B cell (primary cell): ENCODE results near the gene GFI1B. TPM values are rescaled to one million over a fixed set of nuclear protein-coding genes. Genes with fewer than 3 reads are reported as not detected.

ENCODE experiments used
- ATAC-seq: fragments of 200-7000 bp; cut with Tn5 transposase; one replicate; pipeline ENCODE4 v1.10.0; 2021; ENCODE audit warnings: low read depth, mild to moderate bottlenecking, moderate number of reproducible peaks, moderate library complexity
- CTCF ChIA-PET: fragments of 350-600 bp; sonication (Branson Sonifier 250); formaldehyde crosslinking; loops from one replicate; lab custom pipeline; 2021; ENCODE audit warnings: antibody characterized with exemption, inconsistent platforms; lab: Charles Lee
- POLR2A ChIA-PET: fragments of 350-600 bp; sonication (Branson Sonifier 250); formaldehyde crosslinking; loops from one replicate; lab custom pipeline; 2021; ENCODE audit warnings: antibody characterized with exemption; lab: Charles Lee
- DNase-seq: peaks from one replicate; pipeline ENCODE4 v3.0.0; 2013
- H2AFZ ChIP-seq: 2 replicates; pipeline ENCODE4 v1.6.1; 2012; ENCODE audit warnings: mild to moderate bottlenecking, low read depth, low read length; ENCODE audit not compliant: insufficient read depth, poor library complexity, severe bottlenecking
- H3K27ac ChIP-seq, 2 donors: 1 replicate in 1 of 2; 2 replicates in 1 of 2; pipeline ENCODE4 v1.5.1; 2012 to 2013; ENCODE audit warnings: low read length in 2 of 2, mild to moderate bottlenecking in 2 of 2, moderate library complexity in 1 of 2
- H3K27me3 ChIP-seq, 4 experiments: fragments of 200-600 bp in 1 of 4; sonication (generic) in 1 of 4; replicated peaks in 1 of 4; 1 replicate in 2 of 4; 2 replicates in 2 of 4; pipeline versions ENCODE4 v1.6.1 to v1.7.0; 2013 to 2016; ENCODE audit warnings: low read length in 3 of 4, mild to moderate bottlenecking in 2 of 4, mixed read lengths in 1 of 4, moderate library complexity in 1 of 4; ENCODE audit not compliant: insufficient read depth in 4 of 4, control insufficient read depth in 3 of 4; ENCODE audit errors: control extremely low read depth in 1 of 4
- H3K36me3 ChIP-seq, 2 experiments: replicated peaks in 1 of 2; 1 replicate in 1 of 2; 2 replicates in 1 of 2; pipeline versions ENCODE4 v1.6.1 to v1.7.1; 2013; ENCODE audit warnings: low read length in 1 of 2; ENCODE audit not compliant: insufficient read depth in 2 of 2, control insufficient read depth in 1 of 2; ENCODE audit errors: control extremely low read depth in 1 of 2, extremely low read depth in 1 of 2
- H3K4me1 ChIP-seq, 2 donors: fragments of 200-600 bp in 1 of 2; sonication (generic) in 1 of 2; 1 replicate in 1 of 2; 2 replicates in 1 of 2; pipeline versions ENCODE4 v1.5.1 to v1.6.1; 2013 to 2017; ENCODE audit warnings: low read length in 2 of 2; ENCODE audit not compliant: control insufficient read depth in 2 of 2, insufficient read depth in 2 of 2
- H3K4me2 ChIP-seq: replicated peaks from 2 replicates; pipeline ENCODE3; 2012; ENCODE audit warnings: mild to moderate bottlenecking, low read depth, low read length; ENCODE audit not compliant: poor library complexity, severe bottlenecking
- H3K4me3 ChIP-seq, 5 experiments: fragments of 200-600 bp in 1 of 5; sonication (generic) in 1 of 5; 1 replicate in 3 of 5; 2 replicates in 2 of 5; pipeline versions ENCODE4 v1.5.1 to v1.7.0; 2011 to 2016; ENCODE audit warnings: low read length in 4 of 5, mild to moderate bottlenecking in 4 of 5, low read depth in 2 of 5, control low read depth in 1 of 5, moderate library complexity in 1 of 5; ENCODE audit not compliant: insufficient read depth in 1 of 5; ENCODE audit errors: control extremely low read depth in 1 of 5, extremely low read depth in 1 of 5
- H3K79me2 ChIP-seq: fragments of 200-600 bp; sonication (generic); one replicate; pipeline ENCODE4 v1.6.0; 2016; ENCODE audit warnings: low read length; ENCODE audit not compliant: control insufficient read depth, insufficient read depth
- H3K9ac ChIP-seq: fragments of 200-600 bp; sonication (generic); 2 replicates; pipeline ENCODE4 v1.6.1; 2017; ENCODE audit warnings: mild to moderate bottlenecking, low read length, moderate library complexity
- H3K9me3 ChIP-seq, 3 donors: one replicate each; pipeline versions ENCODE4 v1.6.1 to v1.7.1; 2013; ENCODE audit warnings: low read length in 2 of 3; ENCODE audit not compliant: control insufficient read depth in 2 of 3, insufficient read depth in 1 of 3; ENCODE audit errors: control extremely low read depth in 1 of 3
- H4K20me1 ChIP-seq: 2 replicates; pipeline ENCODE4 v1.6.0; 2012; ENCODE audit warnings: mild to moderate bottlenecking, low read length; ENCODE audit not compliant: insufficient read depth, control insufficient read depth, poor library complexity, severe bottlenecking
- H3K27ac Mint-ChIP-seq: one replicate; pipeline ENCODE4 v1.8.0; 2021; ENCODE audit warnings: mixed read lengths
- H3K27me3 Mint-ChIP-seq: one replicate; pipeline ENCODE4 v1.8.0; 2021; ENCODE audit warnings: mixed read lengths
- H3K4me1 Mint-ChIP-seq: one replicate; pipeline ENCODE4 v1.8.0; 2021; ENCODE audit warnings: mixed read lengths
- H3K4me3 Mint-ChIP-seq: one replicate; pipeline ENCODE4 v1.8.0; 2021; ENCODE audit warnings: mixed read lengths
- H3K9me3 Mint-ChIP-seq: one replicate; pipeline ENCODE4 v1.8.0; 2022; ENCODE audit warnings: mixed read lengths; ENCODE audit not compliant: insufficient read depth
- CTCF ChIP-seq: fragments of 200-600 bp; IDR thresholded peaks from one replicate; pipeline ENCODE4 v1.8.0; 2022; ENCODE audit warnings: antibody characterized with exemption, mild to moderate bottlenecking
- EZH2 ChIP-seq: IDR thresholded peaks from 2 replicates; pipeline ENCODE4 v1.6.1; 2012; ENCODE audit warnings: borderline replicate concordance, low read depth, mild to moderate bottlenecking, moderate library complexity, low read length; ENCODE audit not compliant: insufficient read depth, poor library complexity, severe bottlenecking
- WGBS: methylation state at CpG from one replicate; pipeline ENCODE4 v1.1.5; 2013; ENCODE audit warnings: missing lambda C conversion rate; ENCODE audit not compliant: insufficient coverage; 5-methylcytosine and 5-hydroxymethylcytosine counted together
- intact Hi-C: fragments of 100-400 bp; cut with micrococcal nuclease; formaldehyde crosslinking; loops from one replicate; pipeline ENCODE4 v1.10.0; 2022
- polyA plus RNA-seq: library from polyadenylated mRNA; depleted of rRNA; stranded (reverse); fragments of >200 nt; gene quantifications from 2 replicates; pipeline ENCODE4 v1.2.3, GENCODE V29; 2012
- total RNA-seq, 2 donors: library from RNA; stranded (reverse); fragments of 120-200 nt in 1 of 2; gene quantifications; 1 replicate in 1 of 2; 2 replicates in 1 of 2; pipeline versions ENCODE4 v1.2.3 to v1.2.4, GENCODE V29; 2013 to 2022

The GFI1B gene
- total and polyA plus RNA-seq, 2 donors (not counting 1 experiment from before 2014, with no cell fraction given): 0.09 TPM; not detected in 1

GRCh38 chr9:132978112-132978450 lies 413 bp upstream of the GFI1B start:
- Histone ChIP-seq H2AFZ (no peak overlapping the region), H3K4me1 (peaks cover 28 to 29% of the 10 kb centered on the region in 2 donors), H3K9ac (no peak overlapping the region), H3K4me3 (no peak overlapping the region), H3K79me2 (no peaks in the 10 kb centered on the region), H3K9me3 (peaks cover 0 to 6% (median 0%) of the 10 kb centered on the region in 3 donors), H4K20me1 (no peaks in the 10 kb centered on the region), H3K36me3 (no peaks in the 10 kb centered on the region), H3K27ac (no peak overlapping the region), H3K4me2 (peak overlapping the region; percentile 40), H3K27me3 (peaks cover 0 to 59% (median 20%) of the 10 kb centered on the region in 4 experiments)
- Mint-ChIP-seq H3K4me1 (peaks cover 27% of the 10 kb centered on the region), H3K4me3 (no peak overlapping the region), H3K9me3 (no peaks in the 10 kb centered on the region), H3K27ac (no peak overlapping the region), H3K27me3 (peaks cover 43% of the 10 kb centered on the region)
- DNase-seq (no peak), ATAC-seq (no peak)
- TF ChIP-seq CTCF (no peak), EZH2 (no peak)
- ChIA-PET POLR2A (no interaction called here), CTCF (interaction anchor here (0.6 to 2.1 kb wide), 11 partner anchors 16 to 686 kb away, joined by 3 to 6 read pairs (median 3); partner anchors contain the start of genes GTF3C5, SPACA9 and TSC1)
- intact Hi-C loops: no loop called here
- 0% methylated on average over 1 of the region's 2 CpGs for WGBS

- H3K9me3 Mint-ChIP-seq: no peaks in the 10 kb centered on the region
- DNase-seq: no peak
- H3K4me3 ChIP-seq: no peak overlapping the region
- peaks cover 0 to 5% (median 0%) of the 10 kb centered on the region in 3 donors for H3K9me3 ChIP-seq
- H3K79me2 ChIP-seq: no peaks in the 10 kb centered on the region
- H3K4me2 ChIP-seq: no peak overlapping the region
- H3K27me3 Mint-ChIP-seq: peaks cover 43% of the 10 kb centered on the region
- no peak overlapping the region for H3K27ac Mint-ChIP-seq
- H3K27ac ChIP-seq: no peak overlapping the region
- H3K9ac ChIP-seq: no peak overlapping the region
- POLR2A ChIA-PET: no interaction called here
- H3K27me3 ChIP-seq: peaks cover 0 to 66% (median 23%) of the 10 kb centered on the region in 4 experiments
- peaks cover 27% of the 10 kb centered on the region for H3K4me1 Mint-ChIP-seq
- no peaks in the 10 kb centered on the region for H4K20me1 ChIP-seq
- 17% methylated on average over 1 of the region's 5 CpGs for WGBS
- no peak overlapping the region for H3K4me3 Mint-ChIP-seq
- intact Hi-C loops: no loop called here
- TF ChIP-seq EZH2: no peak
- no peak for TF ChIP-seq CTCF
- no peaks in the 10 kb centered on the region for H3K36me3 ChIP-seq
- no peak for ATAC-seq
- H3K4me1 ChIP-seq: peaks cover 28 to 29% of the 10 kb centered on the region in 2 donors
- H2AFZ ChIP-seq: no peak overlapping the region
- CTCF ChIA-PET: interaction anchor here (1.5 kb wide), 1 partner anchor 42 kb away, joined by 6 read pairs; no protein-coding TSS in a partner anchor
Measured at GRCh38 chr9:132980157-132980556, 1.7 kb downstream of the GFI1B start.
